Kidney tubule cell (primary cell): ENCODE data around the gene SIL1.
A peak's percentile ranks its signal among the peaks of the same experiment; 100 is the strongest.
"Not testable (repeated sequence)": the region's sequence is repeated elsewhere in the genome, so short reads cannot be mapped to it uniquely, and the experiment has no call there.

Experiments used
- DNase-seq: peaks from one replicate; pipeline ENCODE4 v3.0.0-alpha.2; 2018; ENCODE audit warnings: low spot score

The SIL1 gene

DNA sequence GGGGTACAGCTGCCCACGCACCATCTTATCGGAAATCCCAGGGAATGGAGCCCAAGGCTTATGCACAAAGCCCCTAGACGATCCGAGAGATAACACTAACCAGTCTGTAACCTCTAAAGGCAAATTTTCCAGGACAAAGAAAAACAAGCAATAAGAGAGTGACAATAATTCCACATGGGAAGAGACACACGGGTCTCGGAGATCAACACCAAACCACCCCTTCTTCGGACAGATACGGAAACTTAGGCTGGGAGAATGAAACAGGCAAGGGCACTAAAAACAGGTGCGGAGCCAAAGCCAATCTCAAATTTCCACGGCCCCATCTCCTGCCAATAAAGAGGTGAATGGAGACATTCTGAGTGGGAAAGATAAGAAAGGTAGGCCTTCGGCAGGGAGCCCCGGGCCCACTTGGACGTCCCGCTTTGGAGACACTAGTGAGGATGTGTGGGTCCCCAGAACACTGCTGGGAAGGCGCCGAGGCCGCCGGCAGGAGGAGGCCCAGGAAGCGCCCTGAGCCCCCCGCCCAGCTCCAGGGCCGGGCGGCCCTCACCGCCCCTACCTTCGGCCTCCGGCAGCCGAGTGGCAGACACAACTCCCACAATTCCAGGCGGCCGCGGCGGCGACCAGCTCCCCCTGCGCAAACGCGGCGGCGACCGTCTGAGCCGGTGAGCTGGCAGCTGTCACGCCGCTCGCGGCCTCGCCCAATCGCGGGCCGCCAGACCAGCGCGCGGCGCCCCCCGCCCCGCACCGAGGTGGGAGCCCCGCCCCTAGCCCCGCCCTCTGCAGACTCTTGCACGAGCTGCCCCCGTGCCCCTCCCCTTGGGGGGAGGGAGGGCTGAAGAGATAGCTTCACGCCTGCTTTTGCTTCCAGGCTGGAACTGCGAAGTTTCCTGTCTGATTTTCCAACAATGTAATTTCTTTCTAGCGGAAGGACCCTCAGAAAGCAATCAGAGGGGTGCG, at the start of gene SIL1:
Gene SIL1, minus strand, starts transcription at position 659 of the 960 bp plus-strand sequence. CDS start 70,525 bp downstream, outside the sequence.
- DNase-seq: peak; percentile 95

GRCh38 chr5:139246394-139246793, 48.2 kb upstream of the SIL1 start:
- DNase-seq: peak; percentile 46

DNA sequence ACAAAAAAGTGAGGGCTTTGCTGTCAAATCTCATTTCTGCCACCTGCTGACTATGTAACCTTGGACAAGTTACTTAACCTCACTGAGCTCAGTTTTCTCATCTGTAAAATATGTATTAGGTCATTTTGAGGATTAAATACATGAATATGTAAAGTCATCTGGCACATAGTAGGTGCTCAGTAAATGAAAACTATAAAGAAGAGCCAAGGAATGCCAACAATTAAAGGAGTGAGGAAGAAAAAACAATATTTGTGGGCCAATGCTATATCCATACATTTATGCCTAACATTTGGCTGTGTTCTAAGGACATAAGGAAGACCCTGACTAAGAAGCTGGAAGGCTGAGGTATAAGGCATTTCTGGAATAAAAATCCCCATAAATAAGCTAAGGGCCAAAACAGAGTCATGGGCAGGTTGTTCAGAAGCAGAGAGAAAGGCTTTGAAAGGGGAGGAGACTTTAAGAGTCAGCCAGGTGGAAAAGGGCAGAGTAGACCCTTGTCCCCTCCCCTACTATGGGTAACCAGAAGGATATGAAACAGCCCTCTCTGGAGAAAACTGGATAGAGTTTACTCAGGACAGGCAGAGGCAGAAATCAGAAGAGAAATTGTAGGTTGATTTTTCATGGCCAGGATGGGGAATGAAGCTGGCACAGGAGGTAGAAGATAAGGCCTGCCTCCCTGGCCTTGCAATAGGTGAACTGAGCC, 47.6 kb upstream of the SIL1 start:
- no peak for DNase-seq

DNA sequence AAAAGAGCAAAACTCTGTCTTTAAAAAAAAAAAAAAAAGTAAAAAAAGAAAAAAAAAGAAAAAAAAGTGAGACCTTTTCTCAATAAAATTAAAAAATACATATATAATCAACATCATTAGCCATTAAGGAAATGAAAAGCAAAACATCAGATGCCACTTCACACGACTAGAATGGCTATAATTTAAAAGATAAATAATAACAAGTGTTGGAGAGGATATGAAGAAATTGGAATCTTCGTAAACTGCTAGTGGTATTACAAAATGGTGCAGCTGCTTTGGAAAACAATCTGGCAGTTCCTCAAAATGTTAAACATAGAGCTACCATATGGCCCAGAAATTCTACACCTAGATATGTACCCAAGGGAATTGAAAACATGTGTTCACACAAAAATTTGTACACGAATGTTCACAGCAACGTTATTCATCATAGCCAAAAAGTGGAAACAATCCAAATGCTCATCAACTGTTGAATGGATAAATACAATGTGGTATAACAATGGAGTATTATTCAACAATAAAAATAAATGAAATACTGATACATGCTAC, 45.3 kb upstream of the SIL1 start:
- DNase-seq: no peak

DNA sequence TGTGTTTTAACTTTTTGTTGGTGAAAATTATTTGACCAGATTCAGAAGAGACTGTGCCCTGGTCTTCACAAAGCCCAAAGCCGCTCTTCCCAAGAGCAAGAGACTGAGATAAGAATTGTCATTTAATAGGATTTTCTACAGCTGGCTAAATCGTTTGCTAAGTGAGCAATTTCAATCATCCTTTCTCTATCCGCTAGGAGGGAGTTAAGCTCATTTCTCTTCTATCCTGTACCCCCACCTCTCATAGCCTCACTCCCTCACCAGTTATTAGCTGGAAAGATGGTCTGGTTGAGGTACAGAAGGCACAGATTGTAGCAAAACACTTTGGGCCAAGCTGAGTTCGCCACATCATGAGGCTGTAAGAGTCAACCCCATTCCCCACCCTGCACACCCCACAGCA, 43.0 kb upstream of the SIL1 start:
- no peak for DNase-seq

DNA sequence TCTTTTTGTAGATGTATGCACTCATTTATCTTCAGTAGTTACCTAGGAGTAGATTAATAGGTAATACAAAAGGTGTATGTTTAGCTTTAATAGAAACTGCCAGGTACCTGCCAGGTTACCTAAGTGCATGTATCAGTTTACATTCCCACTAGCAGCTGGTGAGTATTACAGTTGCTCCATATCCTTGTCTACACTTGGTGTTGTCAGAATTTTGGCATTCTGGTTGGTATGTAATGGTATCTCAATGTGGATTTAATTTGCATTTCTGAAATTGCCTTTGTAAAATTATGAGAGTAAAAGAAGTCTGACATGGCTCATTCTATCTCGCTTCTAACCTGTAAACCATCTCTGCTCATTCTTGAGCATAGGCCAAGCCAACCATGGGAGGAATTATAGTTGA, 38.3 kb upstream of the SIL1 start:
- no peak for DNase-seq

GRCh38 chr5:139232147-139232724, 34.1 kb upstream of the SIL1 start:
- no peak for DNase-seq

DNA sequence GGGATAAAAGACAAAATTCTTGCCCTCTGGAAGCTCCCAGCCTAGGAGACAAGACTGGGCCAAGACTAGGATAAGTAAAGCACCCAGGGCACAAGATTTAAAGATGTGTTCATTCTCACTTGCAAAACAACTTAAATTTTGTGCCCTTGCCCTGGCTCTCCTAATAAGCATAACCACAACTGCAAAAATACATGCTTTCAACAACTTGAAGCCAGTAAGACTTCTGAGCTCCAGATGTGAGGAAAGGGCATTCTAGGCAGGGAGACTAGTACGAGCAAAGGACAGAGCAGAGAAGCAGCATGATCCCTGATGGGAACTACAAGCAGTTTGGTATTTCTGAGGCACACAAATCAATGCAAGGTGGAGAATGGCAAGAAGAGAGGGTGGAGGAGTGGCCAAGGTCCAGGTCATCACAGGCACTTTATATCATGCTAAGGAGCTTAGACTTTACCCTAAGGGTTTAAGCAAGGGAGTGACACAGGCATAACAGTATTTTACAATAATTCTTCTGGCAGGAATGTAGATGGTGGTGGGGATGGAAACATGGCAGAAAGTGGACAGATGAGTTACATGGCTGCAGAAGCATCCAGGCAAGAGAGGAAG, 30.1 kb upstream of the SIL1 start:
- DNase-seq: no peak

- DNase-seq: peak; percentile 76
Observed at GRCh38 chr5:139226131-139226530, 28.0 kb upstream of the SIL1 start.

GRCh38 chr5:139223481-139223880, 25.3 kb upstream of the SIL1 start:
- DNase-seq: no peak

- DNase-seq: peak; percentile 30
Observed at GRCh38 chr5:139222346-139222745, 24.2 kb upstream of the SIL1 start.

DNA sequence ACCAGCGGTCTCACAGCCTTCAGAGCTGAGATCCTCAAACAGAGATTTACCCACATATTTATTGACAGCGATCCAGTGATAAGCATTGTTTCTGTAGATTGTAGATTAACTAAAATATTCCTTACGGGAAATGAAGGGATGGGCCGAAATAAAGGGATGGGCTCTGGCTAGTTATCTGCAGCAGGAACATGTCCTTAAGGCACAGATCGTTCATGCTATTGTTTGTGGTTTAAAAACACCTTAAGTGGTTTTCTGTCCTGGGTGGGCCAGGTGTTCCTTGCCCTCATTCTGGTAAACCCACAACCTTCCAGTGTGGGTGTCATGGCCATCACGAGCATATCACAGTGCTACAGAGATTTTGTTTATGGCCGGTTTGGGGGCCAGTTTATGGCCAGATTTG, 19.9 kb upstream of the SIL1 start:
- DNase-seq: not testable (repeated sequence)

DNA sequence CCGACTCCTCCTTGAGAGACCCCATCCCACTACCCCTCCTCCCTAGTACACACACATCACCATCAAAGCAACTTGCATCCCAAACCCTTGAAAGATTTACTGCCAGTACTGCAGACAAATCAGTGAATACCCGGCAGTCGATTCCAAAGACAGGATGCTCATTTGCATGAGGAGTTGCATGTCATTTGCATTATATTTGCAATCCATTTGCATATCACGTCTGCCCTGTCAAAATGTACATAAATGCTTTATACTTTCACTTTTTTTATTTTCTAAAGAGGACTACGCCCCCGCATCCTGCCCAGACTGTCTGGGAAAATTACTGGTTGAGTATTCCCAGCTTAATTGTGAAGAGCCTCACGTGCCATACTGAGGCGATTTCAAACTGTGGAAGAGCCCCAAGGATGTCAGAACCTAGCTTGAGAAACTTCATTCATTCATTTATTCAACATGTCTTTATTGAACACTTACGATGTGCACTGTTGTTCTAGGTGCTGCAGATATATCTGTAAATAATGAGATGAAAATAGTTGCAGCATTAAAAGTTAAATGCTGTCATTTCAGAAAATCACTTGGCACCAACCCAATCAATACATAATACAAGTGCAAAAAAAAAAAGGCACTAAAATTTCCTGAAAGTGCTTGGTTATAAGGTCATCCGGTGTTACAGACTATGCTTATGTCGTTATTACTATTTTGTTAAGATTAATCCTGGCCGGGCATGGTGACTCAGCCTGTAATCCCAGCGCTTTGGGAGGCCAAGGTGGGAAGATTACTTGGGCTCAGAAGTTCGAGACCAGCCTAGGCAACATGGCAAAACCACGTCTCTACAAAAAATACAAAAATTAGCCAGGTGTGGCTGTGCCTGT, 17.2 kb upstream of the SIL1 start:
- no peak for DNase-seq

DNA sequence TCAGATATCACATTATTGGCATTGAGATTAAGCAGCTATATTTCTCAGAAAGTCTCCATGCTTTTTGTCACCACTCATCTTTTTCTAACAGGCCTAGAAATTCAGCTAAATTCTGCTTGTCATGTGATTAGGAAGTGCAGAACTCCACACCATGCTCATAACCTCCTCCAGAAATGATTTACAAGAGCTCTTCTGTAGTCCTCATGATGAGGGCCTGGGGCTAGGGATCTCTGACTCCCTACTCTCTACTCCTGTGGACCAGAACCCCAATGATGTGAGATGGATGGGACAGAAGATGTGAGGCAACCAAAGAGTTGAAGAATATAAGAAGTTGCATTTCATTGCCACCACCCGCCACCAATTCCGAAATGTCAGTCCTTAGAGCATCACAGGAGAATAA, 16.5 kb upstream of the SIL1 start:
- no peak for DNase-seq

GRCh38 chr5:139212906-139213305, 14.7 kb upstream of the SIL1 start:
- DNase-seq: no peak

DNA sequence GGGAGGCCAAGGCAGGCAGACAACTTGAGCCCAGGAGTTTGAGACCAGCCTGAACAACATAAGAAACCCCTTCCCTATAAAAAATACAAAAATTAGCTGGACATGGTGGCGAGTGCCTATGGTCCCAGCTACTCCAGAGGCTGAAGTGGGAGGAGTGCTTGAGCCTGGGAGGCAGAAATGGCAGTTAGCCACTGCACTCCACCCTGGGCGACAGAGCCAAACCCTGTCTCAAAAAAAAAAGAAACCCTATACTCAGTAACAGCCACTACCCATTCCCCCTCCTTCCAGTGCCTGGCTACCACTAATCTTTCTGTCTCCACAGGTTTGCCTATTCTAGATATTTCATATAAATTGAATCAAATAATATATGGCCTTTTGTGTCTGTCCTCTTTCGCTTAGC, 14.3 kb upstream of the SIL1 start:
- no peak for DNase-seq

- DNase-seq: no peak
Observed at GRCh38 chr5:139210585-139210984, 12.4 kb upstream of the SIL1 start.

GRCh38 chr5:139207297-139208000, 9.3 kb upstream of the SIL1 start:
- no peak for DNase-seq

- no peak for DNase-seq
Observed at GRCh38 chr5:139205586-139205985, 7.4 kb upstream of the SIL1 start.

DNA sequence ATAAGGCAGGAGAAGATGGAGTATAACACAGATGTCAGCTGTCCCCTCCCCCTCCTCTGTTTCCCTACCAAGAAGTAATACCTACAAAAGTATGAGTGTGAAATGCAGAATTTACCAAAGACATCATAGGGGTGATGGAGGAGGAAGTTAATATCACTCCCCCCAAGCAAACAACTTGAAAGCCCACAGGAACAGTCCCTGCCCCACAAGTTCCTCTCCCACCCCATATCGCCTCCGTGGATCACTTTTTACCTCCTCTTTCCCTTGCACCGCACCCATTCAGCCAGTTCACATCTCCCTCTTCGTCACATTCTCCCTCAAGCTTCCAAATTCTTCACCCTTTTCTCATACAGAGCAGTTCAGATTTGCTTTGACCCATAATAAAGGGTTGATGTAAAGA, 7.0 kb upstream of the SIL1 start:
- no peak for DNase-seq

DNA sequence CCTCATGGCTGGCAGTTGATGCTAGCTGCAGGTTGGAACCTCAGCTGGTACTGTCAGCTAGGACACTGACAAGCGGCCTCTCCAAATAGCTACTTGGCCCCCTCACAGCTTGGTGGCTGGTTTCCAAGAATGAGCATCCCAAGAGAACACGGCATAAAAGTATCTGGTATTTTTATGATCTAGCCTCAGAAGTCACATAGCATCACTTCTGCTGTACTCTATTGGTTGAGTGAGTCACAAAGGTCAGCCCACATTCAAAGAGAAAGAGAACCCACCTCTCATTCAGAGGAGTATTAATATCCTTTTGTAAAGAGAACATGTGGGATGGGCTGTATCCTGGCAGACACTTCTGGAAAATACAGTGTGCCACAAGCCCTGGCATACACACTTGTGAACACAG, 6.0 kb upstream of the SIL1 start:
- DNase-seq: no peak
